K562 (cell line): ENCODE data around the gene STOM. TPM values are rescaled to one million over a fixed set of nuclear protein-coding genes. Genes with fewer than 3 reads are reported as not detected.

Experiments
- ATAC-seq: fragments of 200-7000 bp; cut with Tn5 transposase; 3 replicates; pipeline ENCODE4 v1.9.1; 2020; ENCODE audit warnings: moderate library complexity
- BruUV-seq: library from RNA; stranded (reverse); fragments of 400-500 nt; replicated peaks from 2 replicates; lab custom pipeline; 2021; lab: Mats Ljungman, UMichigan
- CTCF ChIA-PET: fragments of 300-600 bp; formaldehyde crosslinking; extraction: SDS; loops from one replicate; lab custom pipeline; 2021; ENCODE audit warnings: low intra/inter-chr PET ratio; lab: Yijun Ruan, JAX
- POLR2A ChIA-PET: fragments of 300-600, 350-650 bp; sonication (Branson Sonifier 250); formaldehyde crosslinking; extraction: SDS; loops from one replicate; lab custom pipeline; 2021; ENCODE audit warnings: antibody characterized with exemption, inconsistent platforms; lab: Yijun Ruan, JAX
- DNase-seq, 4 experiments: peaks; one replicate each; pipeline versions ENCODE4 v3.0.0 to v3.0.0-alpha.2; 2011 to 2018; ENCODE audit warnings: low spot score in 3 of 4, mixed read lengths in 3 of 4; ENCODE audit errors: extremely low read depth in 1 of 4
- FAIRE-seq: peaks from 2 replicates; lab custom pipeline; 2011; peaks lifted over from hg19 to GRCh38; lab: Jason Lieb, UNC
- H2AFZ ChIP-seq: 2 replicates; pipeline ENCODE4 v1.6.0; 2011; ENCODE audit warnings: low read depth, low read length, control low read depth, inconsistent platforms
- H3K27ac ChIP-seq: fragments of 200-600 bp; 3 replicates; pipeline ENCODE4 v1.8.0; 2011; ENCODE audit warnings: low read depth, mild to moderate bottlenecking, control low read depth, inconsistent platforms, low read length, moderate library complexity, mixed read lengths; ENCODE audit errors: extremely low read depth
- H3K27me3 ChIP-seq, 2 experiments: fragments of 300-600 bp in 1 of 2; 2 replicates in 1 of 2; 3 replicates in 1 of 2; pipeline versions ENCODE4 v1.6.0 to v1.8.0; 2011; ENCODE audit warnings: inconsistent platforms in 2 of 2, low read length in 2 of 2, mild to moderate bottlenecking in 1 of 2, mixed read lengths in 1 of 2, moderate library complexity in 1 of 2; ENCODE audit not compliant: control insufficient read depth in 2 of 2, insufficient read depth in 2 of 2
- H3K36me3 ChIP-seq: fragments of 300-600 bp; 3 replicates; pipeline ENCODE4 v1.8.0; 2011; ENCODE audit warnings: mild to moderate bottlenecking, low read length, inconsistent platforms; ENCODE audit not compliant: control insufficient read depth, insufficient read depth
- H3K4me1 ChIP-seq, 2 experiments: fragments of 200-600 bp in 1 of 2; replicated peaks in 1 of 2; 2 replicates in 1 of 2; 3 replicates in 1 of 2; pipeline versions ENCODE4 v1.5.1 to v1.8.0; 2011; ENCODE audit warnings: inconsistent platforms in 2 of 2, low read length in 2 of 2, mild to moderate bottlenecking in 1 of 2, mixed read lengths in 1 of 2, moderate library complexity in 1 of 2; ENCODE audit not compliant: control insufficient read depth in 2 of 2, insufficient read depth in 2 of 2
- H3K4me2 ChIP-seq: 2 replicates; pipeline ENCODE4 v1.6.1; 2011; ENCODE audit warnings: low read length, control low read depth, inconsistent platforms, mixed read lengths; ENCODE audit not compliant: insufficient read depth
- H3K4me3 ChIP-seq: fragments of 200-600 bp; sonication (generic), shearing (Covaris generic); 2 replicates; pipeline ENCODE4 v1.5.1; 2016; ENCODE audit warnings: control low read depth, inconsistent platforms
- H3K79me2 ChIP-seq: fragments of 200-600 bp; 3 replicates; pipeline ENCODE4 v1.8.0; 2011; ENCODE audit warnings: low read length, inconsistent platforms; ENCODE audit not compliant: control insufficient read depth, insufficient read depth
- H3K9ac ChIP-seq, 2 experiments: 2 replicates each; pipeline versions ENCODE4 v1.6.0 to v1.6.1; 2011; ENCODE audit warnings: low read depth in 2 of 2, low read length in 2 of 2, control low read depth in 1 of 2, inconsistent platforms in 1 of 2, mild to moderate bottlenecking in 1 of 2, mixed read lengths in 1 of 2; ENCODE audit not compliant: insufficient read depth in 1 of 2
- H3K9me1 ChIP-seq: one replicate; pipeline ENCODE4 v1.6.0; 2011; ENCODE audit warnings: inconsistent platforms, mild to moderate bottlenecking, low read length, moderate library complexity; ENCODE audit not compliant: control insufficient read depth, insufficient read depth
- H3K9me3 ChIP-seq: replicated peaks from 2 replicates; pipeline ENCODE4 v1.5.1; 2011; ENCODE audit warnings: low read depth, low read length, inconsistent platforms; ENCODE audit not compliant: control insufficient read depth, insufficient read depth
- H4K20me1 ChIP-seq: replicated peaks from 2 replicates; pipeline ENCODE4 v1.6.1; 2011; ENCODE audit warnings: low read length, inconsistent platforms, mixed read lengths; ENCODE audit not compliant: control insufficient read depth, insufficient read depth
- BCL6 ChIP-seq: fragments of 250-450 bp; sonication (Bioruptor Pico); IDR thresholded peaks from 2 replicates; pipeline ENCODE4 v1.4.0; 2020
- CGGBP1 ChIP-seq: fragments of 250-450 bp; sonication (Bioruptor Pico); IDR thresholded peaks from 2 replicates; pipeline ENCODE4 v1.9.0; 2021; ENCODE audit warnings: mild to moderate bottlenecking
- DDX20 ChIP-seq: fragments of 450-650 bp; IDR thresholded peaks from 2 replicates; pipeline ENCODE4 v1.6.1; 2016; ENCODE audit warnings: missing genetic modification characterization, low read depth, mild to moderate bottlenecking, missing compliant biosample characterization, moderate library complexity
- MCM3 ChIP-seq: fragments of 450-650 bp; IDR thresholded peaks from 2 replicates; pipeline ENCODE4 v1.6.1; 2016
- NFYB ChIP-seq: IDR thresholded peaks from 2 replicates; pipeline ENCODE4 v1.6.1; 2011; ENCODE audit warnings: mild to moderate bottlenecking, moderate library complexity; ENCODE audit not compliant: insufficient read length; ENCODE audit errors: extremely low read depth
- TCF15 ChIP-seq: fragments of 250-450 bp; sonication (Bioruptor Pico); IDR thresholded peaks from 2 replicates; pipeline ENCODE4 v1.8.0; 2022; ENCODE audit warnings: moderate library complexity, mild to moderate bottlenecking, inconsistent platforms
- ZNF134 ChIP-seq: fragments of 250-450 bp; sonication (Bioruptor Pico); conservative IDR thresholded peaks from 2 replicates; pipeline ENCODE4 v1.4.0; 2020
- ZNF277 ChIP-seq: fragments of 250-450 bp; sonication (Bioruptor Pico); IDR thresholded peaks from 2 replicates; pipeline ENCODE4 v1.8.0; 2022; ENCODE audit warnings: inconsistent platforms, mild to moderate bottlenecking, moderate library complexity, borderline replicate concordance
- ZNF324 ChIP-seq: fragments of 250-450 bp; sonication (Bioruptor Pico); IDR thresholded peaks from 2 replicates; pipeline ENCODE4 v1.4.0; 2020; ENCODE audit warnings: mild to moderate bottlenecking
- ZNF408 ChIP-seq: fragments of 250-450 bp; sonication (Bioruptor Pico); IDR thresholded peaks from 2 replicates; pipeline ENCODE4 v1.4.0; 2020; ENCODE audit warnings: low read depth, mild to moderate bottlenecking, moderate library complexity
- ZNF740 ChIP-seq, 3 experiments: fragments of 200-800 bp in 1 of 3; sonication (Bioruptor generic) in 1 of 3; sonication (generic) in 1 of 3; formaldehyde crosslinking in 1 of 3; IDR thresholded peaks; 2 replicates each; pipeline versions ENCODE4 v1.6.1 to v1.8.0; 2016 to 2022; ENCODE audit warnings: mild to moderate bottlenecking in 2 of 3, missing compliant biosample characterization in 2 of 3, missing genetic modification characterization in 2 of 3, missing genetic modification reagents in 1 of 3
- whole genome bisulfite sequencing: fragments of 100-300 bp; shearing (Covaris generic); methylation state at CpG from one replicate; pipeline ENCODE4 v1.1.6; 2016; ENCODE audit warnings: low coverage, mixed read lengths; ENCODE audit not compliant: insufficient coverage; ENCODE audit errors: missing lambda C conversion rate; 5-methylcytosine and 5-hydroxymethylcytosine counted together
- in situ Hi-C: fragments of 300-500 bp; cut with MboI; formaldehyde crosslinking; loops from 4 replicates; pipeline ENCODE4 v1.15.0; 2018; ENCODE audit warnings: inconsistent platforms, mixed read lengths
- intact Hi-C: fragments of 100-400 bp; cut with micrococcal nuclease; formaldehyde crosslinking; loops from 2 replicates; pipeline ENCODE4 v1.14.2; 2022
- polyA plus RNA-seq, 8 experiments: library from polyadenylated mRNA; depleted of rRNA in 4 of 8; stranded (reverse) in 5 of 8; unstranded in 3 of 8; fragments of >200 nt; fragmentation: Nextera tagmentation in 2 of 8; fragmentation: Illumina TruSeq in 1 of 8; extraction: Ambion mirVana in 2 of 8; extraction: Trizol in 1 of 8; gene quantifications; 2 replicates each; pipeline versions ENCODE4 v1.2.1 to v1.2.3, GENCODE V29; 2011 to 2014; ENCODE audit warnings: inconsistent platforms in 1 of 8, missing spikeins in 1 of 8
- total RNA-seq, 7 experiments: library from RNA; depleted of rRNA in 6 of 7; stranded (reverse); fragments of >200 nt in 6 of 7; fragmentation: Illumina TruSeq in 2 of 7; extraction: Trizol in 2 of 7; gene quantifications; 2 replicates each; pipeline versions ENCODE4 v1.2.1 to v1.2.3, GENCODE V29; 2011 to 2021; ENCODE audit warnings: low replicate concordance in 1 of 7

STOM gene
- total and polyA plus RNA-seq, 9 of the 15 experiments (the other 6 are each of a cell fraction or from before 2014, with no cell fraction given): 23.2 to 140 (median 43.9) TPM

GRCh38 chr9:121313458-121314152 is 56.4 kb downstream of the STOM start:
- Histone ChIP-seq H3K79me2 (no peaks in the 10 kb centered on the region), H3K27me3 (no peaks in the 10 kb centered on the region), H2AFZ (no peak overlapping the region), H3K9me3 (no peaks in the 10 kb centered on the region), H3K27ac (no peak overlapping the region), H3K9ac (peak overlapping the region in 1 of 2 experiments; percentile 20; a peak in 1 of 4 replicates), H3K4me2 (no peak overlapping the region), H3K36me3 (no peaks in the 10 kb centered on the region; the same call in 2 of the 3 replicates), H3K9me1 (no peaks in the 10 kb centered on the region), H4K20me1 (no peaks in the 10 kb centered on the region), H3K4me1 (peaks cover 0 to 9% of the 10 kb centered on the region in 2 experiments; a peak in 1 of 5 replicates), H3K4me3 (no peak overlapping the region)
- intact Hi-C loops (no loop called here), in situ Hi-C loops (no loop called here)
- no peak for FAIRE-seq
- ATAC-seq: no peak
- ChIA-PET POLR2A (interaction anchor here (0.6 to 1.1 kb wide), 5 partner anchors 10 to 100 kb away, joined by 3 to 4 read pairs (median 3); no protein-coding TSS in a partner anchor), CTCF (no interaction called here)
- DNase-seq: no peak
- 67% methylated on average over 10 of the region's 10 CpGs for WGBS
- BruUV-seq: no TSS peak
- TF ChIP-seq ZNF740 (CRISPR knock-in tag; IDR thresholded peaks at IDR 0.05): no peak
- TF ChIP-seq ZNF740 (tag; IDR thresholded peaks at IDR 0.05): no peak

- no peaks in the 10 kb centered on the region for H4K20me1 ChIP-seq
- no peaks in the 10 kb centered on the region for H3K9me1 ChIP-seq
- no peak overlapping the region for H3K27ac ChIP-seq
- ChIA-PET POLR2A (no interaction called here), CTCF (no interaction called here)
- H3K4me1 ChIP-seq: peaks cover 0 to 6% of the 10 kb centered on the region in 2 experiments; a peak in 1 of 5 replicates
- H3K4me2 ChIP-seq: no peak overlapping the region
- no peak for TF ChIP-seq ZNF324 (CRISPR knock-in tag)
- TF ChIP-seq ZNF408: no peak
- TF ChIP-seq CGGBP1 (CRISPR knock-in tag): no peak
- TF ChIP-seq ZNF134 (CRISPR knock-in tag): no peak
- TF ChIP-seq TCF15 (CRISPR knock-in tag): no peak
- no peak for TF ChIP-seq DDX20 (tag)
- no peak for TF ChIP-seq BCL6 (CRISPR knock-in tag)
- no peak for TF ChIP-seq NFYB
- TF ChIP-seq MCM3: no peak
- TF ChIP-seq ZNF277: no peak
- no peaks in the 10 kb centered on the region for H3K27me3 ChIP-seq
- H2AFZ ChIP-seq: peak overlapping the region; percentile 9; the same call in 1 of the 2 replicates
- in situ Hi-C loops (no loop called here), intact Hi-C loops (no loop called here)
- DNase-seq (peak in 2 of 4 experiments; percentile 24 to 28), FAIRE-seq (no peak), ATAC-seq (peak; percentile 67)
- no peak overlapping the region for H3K4me3 ChIP-seq
- no peaks in the 10 kb centered on the region for H3K9me3 ChIP-seq
- BruUV-seq: no TSS peak
- H3K36me3 ChIP-seq: no peaks in the 10 kb centered on the region; the same call in 2 of the 3 replicates
- 42% methylated on average over 16 of the region's 17 CpGs for WGBS
- no peaks in the 10 kb centered on the region for H3K79me2 ChIP-seq
- no peak overlapping the region for H3K9ac ChIP-seq
Observed at GRCh38 chr9:121312169-121312568, 57.9 kb downstream of the STOM start.
